HCEC 1CT (cell line): ENCODE results near the gene GPS1.
"Not testable (repeated sequence)": the region's sequence is repeated elsewhere in the genome, so short reads cannot be mapped to it uniquely, and the experiment has no call there.

Experiments
- DNase-seq: peaks from one replicate; pipeline ENCODE4 v3.0.0-alpha.2; 2017

The GPS1 gene

GRCh38 chr17:82029391-82029790 lies 22.3 kb upstream of the GPS1 start:
- no peak for DNase-seq

DNA sequence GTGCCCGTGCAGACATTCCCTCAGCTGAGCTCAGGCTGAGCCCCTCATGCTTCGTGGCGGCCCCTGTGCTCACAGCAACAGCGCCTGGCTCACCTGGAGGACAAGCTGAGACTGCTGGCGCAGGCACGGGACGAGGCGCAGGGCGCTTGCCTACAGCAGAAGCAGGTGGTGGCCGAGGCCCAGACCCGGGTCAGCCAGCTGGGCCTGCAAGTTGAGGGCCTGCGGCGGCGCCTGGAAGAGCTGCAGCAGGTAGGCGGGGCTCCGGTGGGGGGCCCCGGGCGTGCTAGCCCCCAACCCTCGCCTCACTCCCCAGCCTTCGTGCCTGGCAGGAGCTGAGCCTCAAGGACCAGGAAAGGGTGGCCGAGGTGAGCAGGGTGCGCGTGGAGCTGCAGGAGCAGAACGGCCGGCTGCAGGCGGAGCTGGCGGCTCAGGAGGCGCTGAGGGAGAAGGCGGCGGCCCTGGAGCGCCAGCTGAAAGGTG lies 21.7 kb upstream of the GPS1 start:
- no peak for DNase-seq

DNA sequence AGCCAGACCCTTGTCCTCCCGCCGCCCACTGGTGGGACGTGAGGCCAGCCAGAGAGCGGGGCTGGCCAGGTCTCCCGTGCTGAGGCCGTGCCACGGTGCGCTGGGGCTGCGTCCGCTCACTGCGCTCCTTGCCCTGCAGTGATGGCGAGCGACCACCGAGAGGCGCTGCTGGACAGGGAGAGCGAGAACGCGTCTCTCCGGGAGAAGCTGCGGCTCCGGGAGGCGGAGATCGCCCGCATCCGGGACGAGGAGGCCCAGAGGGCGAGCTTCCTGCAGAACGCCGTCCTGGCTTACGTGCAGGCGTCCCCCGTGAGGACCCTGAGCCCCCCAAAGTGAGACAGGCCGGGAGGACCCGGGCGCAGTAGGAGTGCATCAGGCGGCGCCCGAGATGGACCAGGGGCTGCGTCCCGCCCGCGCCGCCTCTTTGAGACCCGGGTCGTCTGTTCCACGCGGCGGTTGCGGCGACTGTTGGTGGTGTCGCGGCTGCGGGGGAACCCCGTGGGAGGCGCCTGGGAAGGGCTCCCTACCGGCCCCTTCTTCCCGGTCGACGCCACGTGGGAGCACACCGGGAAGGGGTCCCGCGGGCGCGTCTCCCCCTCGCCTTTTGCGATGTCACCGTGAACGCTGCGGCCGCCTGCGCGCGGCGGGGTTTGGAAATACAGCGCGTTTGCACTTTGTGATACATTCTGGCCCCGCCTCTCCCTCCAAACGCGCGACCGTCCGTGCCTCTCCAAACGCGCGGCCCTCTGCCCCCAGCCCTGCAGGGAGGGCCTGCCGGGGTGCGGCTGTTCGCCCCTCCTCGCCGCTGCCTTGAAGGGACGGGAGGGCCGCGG lies 21.0 kb upstream of the GPS1 start:
- DNase-seq, result peak; percentile 82

GRCh38 chr17:82031303-82031884 lies 20.3 kb upstream of the GPS1 start, which contains the start of gene RAC3:
RAC3 (plus strand) TSS chr17:82031678; CDS start chr17:82031762, 84 bp downstream.
- DNase-seq, result peak; percentile 43

- DNase-seq, result no peak
Measured at GRCh38 chr17:82031885-82032627, 19.6 kb upstream of the GPS1 start.

DNA sequence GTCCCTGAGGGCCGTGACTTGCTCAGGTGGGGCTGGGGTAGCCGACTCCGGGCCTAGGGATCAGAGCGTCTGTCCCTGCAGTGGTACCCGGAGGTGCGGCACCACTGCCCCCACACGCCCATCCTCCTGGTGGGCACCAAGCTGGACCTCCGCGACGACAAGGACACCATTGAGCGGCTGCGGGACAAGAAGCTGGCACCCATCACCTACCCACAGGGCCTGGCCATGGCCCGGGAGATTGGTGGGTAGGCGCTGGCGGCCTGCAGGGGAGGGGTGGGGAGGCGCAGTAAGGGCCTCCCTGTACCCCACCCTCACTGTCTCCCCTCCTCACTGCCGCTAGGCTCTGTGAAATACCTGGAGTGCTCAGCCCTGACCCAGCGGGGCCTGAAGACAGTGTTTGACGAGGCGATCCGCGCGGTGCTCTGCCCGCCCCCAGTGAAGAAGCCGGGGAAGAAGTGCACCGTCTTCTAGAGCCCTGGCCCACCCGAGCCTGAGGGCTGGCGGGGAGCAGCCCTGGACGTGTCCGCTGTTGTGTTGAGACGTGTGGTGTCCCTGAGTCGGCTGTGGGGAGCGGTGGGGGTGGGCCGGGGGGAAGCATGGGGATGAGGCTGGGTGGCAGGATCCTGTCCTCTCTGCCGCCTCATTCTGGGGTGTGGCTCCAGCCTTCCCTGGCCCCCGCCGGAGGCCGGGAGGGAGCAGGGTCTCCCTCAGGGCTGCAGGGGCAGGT lies 18.2 kb upstream of the GPS1 start:
- no peak for DNase-seq

DNA sequence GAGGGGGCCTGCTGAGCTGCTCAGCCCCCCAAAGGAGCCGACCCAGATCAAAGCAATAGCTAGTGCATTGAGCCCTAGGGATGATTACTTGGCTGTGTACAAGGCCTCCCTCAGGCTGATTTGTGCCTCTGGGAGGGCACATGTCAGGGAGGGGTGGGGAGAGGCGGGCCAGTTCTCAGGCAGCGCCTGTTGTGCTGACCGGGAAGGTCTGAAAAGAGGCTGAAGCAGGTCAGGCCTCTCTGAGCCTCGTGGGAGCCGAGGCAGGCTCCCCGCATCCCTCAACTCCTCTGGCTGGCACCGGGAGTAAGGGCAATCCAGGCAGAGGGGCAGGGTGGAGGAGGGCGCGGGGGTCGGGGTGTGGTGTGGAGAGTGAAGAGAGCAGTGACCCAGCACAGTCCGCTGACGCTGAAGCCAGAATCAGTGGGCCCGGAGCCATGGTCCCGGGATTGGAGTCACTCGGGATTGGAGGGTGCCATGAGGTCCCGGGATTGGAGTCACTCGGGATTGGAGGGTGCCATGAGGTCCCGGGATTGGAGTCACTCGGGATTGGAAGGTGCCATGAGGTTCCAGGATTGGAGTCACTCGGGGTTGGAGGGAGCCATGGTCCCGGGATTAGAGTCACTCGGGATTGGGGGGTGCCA lies 17.2 kb upstream of the GPS1 start:
- DNase-seq, result no peak

- DNase-seq, result no peak
Measured at GRCh38 chr17:82035488-82035887, 16.2 kb upstream of the GPS1 start.

DNA sequence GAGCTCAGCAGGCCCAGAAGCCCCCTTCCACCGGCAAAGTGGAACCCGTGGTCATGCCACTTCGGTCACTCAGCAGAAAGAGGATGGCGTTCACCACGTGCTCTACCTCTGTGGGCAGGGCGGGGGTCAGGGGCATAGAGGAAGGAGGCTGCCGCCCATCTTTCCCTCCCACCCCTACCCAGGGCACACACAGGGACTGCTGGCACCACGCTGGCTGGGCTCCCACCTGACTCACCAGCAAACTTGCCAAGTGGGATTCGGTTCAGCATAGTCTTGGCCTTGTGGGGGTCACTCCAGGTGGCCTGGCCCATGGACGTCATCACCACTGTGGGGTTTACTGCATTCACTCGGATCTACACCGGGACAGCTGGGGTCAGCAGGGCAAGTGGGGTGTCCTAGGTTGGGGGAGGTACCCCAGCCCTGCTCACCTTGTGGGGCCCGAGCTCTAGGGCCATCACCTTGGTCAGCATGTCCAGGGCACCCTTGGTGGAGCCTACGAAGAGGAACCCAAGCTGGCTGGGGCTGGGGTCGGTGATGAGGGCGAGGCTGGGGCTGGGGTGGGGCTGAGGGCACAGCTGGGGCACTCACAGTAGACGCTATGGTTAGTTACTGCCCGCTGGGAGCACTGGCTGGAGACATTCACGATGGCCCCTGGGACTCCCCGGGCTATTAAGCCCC lies 15.6 kb upstream of the GPS1 start:
- DNase-seq, result no peak

GRCh38 chr17:82036634-82037091 lies 15.0 kb upstream of the GPS1 start:
- DNase-seq, result no peak

DNA sequence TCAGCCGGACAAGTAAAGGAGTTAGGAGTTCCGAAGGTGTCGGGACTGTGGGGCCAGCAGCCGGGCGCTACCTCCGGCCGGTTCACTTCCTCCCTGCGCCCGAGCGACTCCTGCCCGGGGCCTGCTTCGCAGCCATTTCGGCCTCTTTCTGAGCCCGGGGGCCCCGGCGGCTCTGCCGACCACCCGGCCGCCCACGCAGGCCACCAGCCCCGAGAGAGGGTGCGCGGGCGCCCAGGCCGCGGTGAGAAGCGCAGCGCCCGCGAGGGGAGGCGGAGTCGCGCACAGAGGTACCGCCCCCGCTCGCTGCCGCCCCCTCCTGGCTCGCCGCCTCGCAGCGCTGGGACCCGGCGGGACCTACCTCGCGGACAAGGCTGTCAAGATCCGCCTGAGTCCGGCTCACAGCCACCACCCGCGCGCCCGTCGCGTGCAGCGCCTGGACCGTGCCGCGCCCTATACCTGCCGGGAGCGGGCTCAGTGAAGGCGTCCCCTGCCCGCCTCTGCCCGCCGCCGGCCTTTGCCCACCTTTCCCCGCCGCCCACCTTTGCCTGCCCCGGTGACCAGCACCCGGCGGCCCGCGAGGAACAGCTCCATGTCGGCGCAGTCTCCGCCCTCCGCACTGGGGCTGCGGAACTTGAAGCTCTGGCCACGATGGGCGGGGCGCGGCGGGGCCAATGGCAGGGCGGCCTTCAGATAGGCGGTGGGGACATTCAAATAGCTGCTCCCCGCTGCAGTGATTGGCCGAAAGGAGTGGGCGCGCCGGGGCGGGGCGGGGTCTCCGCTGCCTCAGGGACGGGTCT lies 14.4 kb upstream of the GPS1 start, which contains the start of gene DCXR:
DCXR (minus strand) TSS at position 606 of the 797 bp plus-strand sequence; CDS start at position 591, 15 bp downstream.
- DNase-seq, result peak; percentile 94

- no peak for DNase-seq
Measured at GRCh38 chr17:82037889-82038195, 13.9 kb upstream of the GPS1 start.

- not testable (repeated sequence) for DNase-seq
Measured at GRCh38 chr17:82038796-82039409, 12.8 kb upstream of the GPS1 start.

- no peak for DNase-seq
Measured at GRCh38 chr17:82039695-82040299, 11.9 kb upstream of the GPS1 start.

GRCh38 chr17:82041144-82041814 lies 10.4 kb upstream of the GPS1 start:
- no peak for DNase-seq

- DNase-seq, result no peak
Measured at GRCh38 chr17:82042649-82043048, 9.0 kb upstream of the GPS1 start.

DNA sequence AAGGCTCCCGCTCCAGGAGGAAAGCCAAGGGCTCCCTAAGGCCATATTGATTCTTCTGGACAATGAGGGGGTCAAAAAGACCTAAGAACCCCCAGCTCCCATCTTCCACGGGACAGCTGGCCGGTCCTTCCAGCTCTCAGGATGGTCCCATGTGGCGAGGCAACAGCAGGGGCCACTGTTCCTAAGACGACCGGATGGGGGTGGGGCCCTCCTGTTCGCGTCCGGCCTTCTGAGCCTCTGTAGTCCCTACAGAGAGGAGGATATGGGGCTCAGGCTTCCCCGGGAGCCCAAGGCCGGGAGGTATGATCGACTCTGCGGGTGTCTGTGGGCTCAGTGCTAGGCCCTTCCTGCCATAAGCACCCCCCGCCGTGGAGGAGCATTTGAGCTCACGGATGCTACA lies 8.2 kb upstream of the GPS1 start:
- no peak for DNase-seq

DNA sequence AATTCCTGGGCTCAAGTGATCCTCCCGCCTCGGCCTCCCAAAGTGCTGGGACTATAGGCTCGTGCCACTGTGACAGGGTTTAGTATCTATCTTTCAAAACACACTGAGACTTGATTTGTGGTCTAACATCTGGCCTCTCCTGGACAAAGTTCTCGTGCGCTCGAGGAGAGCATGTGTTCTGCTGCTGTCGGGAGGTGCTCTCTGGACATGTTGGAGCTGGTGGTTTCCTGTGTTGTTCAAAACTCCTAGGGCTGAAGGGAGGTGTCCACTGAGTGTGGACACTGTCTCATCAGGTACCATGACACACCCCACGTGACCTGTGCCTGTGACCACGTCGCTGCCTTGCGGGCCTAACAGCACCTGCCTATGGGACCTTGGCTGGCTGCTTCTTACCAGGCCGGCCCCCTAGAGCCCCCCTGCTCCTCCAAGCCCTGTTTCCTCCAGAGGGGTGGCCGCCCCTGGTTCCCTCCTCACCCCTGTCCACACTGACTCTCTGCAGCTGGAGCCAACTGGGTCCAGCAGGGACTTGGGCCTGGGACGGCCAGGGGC lies 5.7 kb upstream of the GPS1 start:
- no peak for DNase-seq

DNA sequence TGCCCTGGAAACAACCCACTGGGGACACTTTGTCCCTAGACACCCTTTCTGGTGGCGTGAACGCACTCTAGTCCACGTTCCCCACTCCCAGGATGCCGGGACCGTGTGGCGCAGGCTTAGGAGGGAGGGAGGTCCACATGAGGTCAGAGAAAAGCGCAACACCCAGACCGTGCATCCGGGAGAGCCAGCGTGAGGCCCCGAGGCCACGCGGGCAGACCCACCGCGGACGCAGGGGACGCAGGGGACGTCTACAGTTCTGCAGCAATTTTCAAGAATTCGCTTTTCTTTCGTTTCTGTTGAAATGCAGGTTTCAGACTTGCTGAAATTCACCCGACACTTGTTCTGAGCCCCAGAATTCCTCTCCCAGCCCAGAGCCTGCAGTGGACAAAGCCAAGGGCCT lies 4.8 kb upstream of the GPS1 start:
- no peak for DNase-seq
